GM18507 (cell line): ENCODE measurements around the gene SPTLC3.
A peak's percentile ranks its signal among the peaks of the same experiment; 100 is the strongest.

ENCODE experiments used
- DNase-seq: peaks from one replicate; pipeline ENCODE4 v3.0.0; 2011; ENCODE audit warnings: low read depth; ENCODE audit not compliant: insufficient read length; ENCODE audit errors: extremely low spot score
- FAIRE-seq: peaks from 2 replicates; lab custom pipeline; 2011; peaks lifted over from hg19 to GRCh38; lab: Jason Lieb, UNC

The SPTLC3 gene

GRCh38 chr20:13081877-13082276 lies 73.1 kb downstream of the SPTLC3 start:
- DNase-seq (no peak), FAIRE-seq (no peak)

- DNase-seq (no peak), FAIRE-seq (no peak)
Measured at GRCh38 chr20:13082378-13082777, 73.6 kb downstream of the SPTLC3 start.

GRCh38 chr20:13085275-13085674 lies 76.5 kb downstream of the SPTLC3 start:
- FAIRE-seq: no peak
- no peak for DNase-seq

- FAIRE-seq: no peak
- no peak for DNase-seq
Measured at GRCh38 chr20:13089950-13090469, 81.2 kb downstream of the SPTLC3 start.

GRCh38 chr20:13092111-13092510 lies 83.3 kb downstream of the SPTLC3 start:
- FAIRE-seq (no peak), DNase-seq (no peak)

GRCh38 chr20:13094976-13095375 lies 86.2 kb downstream of the SPTLC3 start:
- no peak for DNase-seq
- FAIRE-seq: no peak

GRCh38 chr20:13098720-13099355 lies 90.1 kb downstream of the SPTLC3 start:
- FAIRE-seq (no peak), DNase-seq (no peak)

- DNase-seq: no peak
- FAIRE-seq: no peak
Measured at GRCh38 chr20:13099676-13100075, 90.9 kb downstream of the SPTLC3 start.

GRCh38 chr20:13101276-13101675 lies 92.5 kb downstream of the SPTLC3 start:
- DNase-seq (no peak), FAIRE-seq (no peak)

GRCh38 chr20:13101706-13102105 lies 92.9 kb downstream of the SPTLC3 start:
- no peak for DNase-seq
- no peak for FAIRE-seq

GRCh38 chr20:13102237-13102636 lies 93.5 kb downstream of the SPTLC3 start:
- DNase-seq (no peak), FAIRE-seq (no peak)

- DNase-seq (no peak), FAIRE-seq (no peak)
Measured at GRCh38 chr20:13102694-13103093, 93.9 kb downstream of the SPTLC3 start.

- no peak for FAIRE-seq
Measured at GRCh38 chr20:13105039-13105438, 96.3 kb downstream of the SPTLC3 start.

GRCh38 chr20:13105864-13106457 lies 97.2 kb downstream of the SPTLC3 start:
- FAIRE-seq: peak; percentile 61
- no peak for DNase-seq

More at GRCh38 chr20:13105039-13105438, 96.3 kb downstream of the SPTLC3 start:
- DNase-seq: no peak

GRCh38 chr20:13109658-13110057 lies 100.9 kb downstream of the SPTLC3 start:
- FAIRE-seq (no peak), DNase-seq (no peak)

GRCh38 chr20:13110796-13111195 lies 102.0 kb downstream of the SPTLC3 start:
- DNase-seq (no peak), FAIRE-seq (no peak)

- DNase-seq: no peak
- no peak for FAIRE-seq
Measured at GRCh38 chr20:13111249-13111911, 102.6 kb downstream of the SPTLC3 start.

GRCh38 chr20:13113731-13114130 lies 105.0 kb downstream of the SPTLC3 start:
- DNase-seq: no peak
- FAIRE-seq: no peak

- DNase-seq: no peak
- FAIRE-seq: no peak
Measured at GRCh38 chr20:13117200-13117599, 108.4 kb downstream of the SPTLC3 start.

- DNase-seq (no peak), FAIRE-seq (no peak)
Measured at GRCh38 chr20:13118676-13119075, 109.9 kb downstream of the SPTLC3 start.

- DNase-seq: peak; percentile 4
- FAIRE-seq: peak; percentile 87
Measured at GRCh38 chr20:13119583-13119982, 110.8 kb downstream of the SPTLC3 start.
